ENCODE data around the gene MSMO1. TPM values are rescaled to one million over a fixed set of nuclear protein-coding genes. Genes with fewer than 3 reads are reported as not detected.
A peak's percentile ranks its signal among the peaks of the same experiment; 100 is the strongest.

The MSMO1 gene
- total and polyA plus RNA-seq, 2 experiments from 2014 or later: 65.8 to 305 TPM

GRCh38 chr4:165289423-165289785 lies 38.1 kb upstream of the MSMO1 start:
- Histone ChIP-seq H3K4me3 (no peak overlapping the region), H3K36me3 (no peaks in the 10 kb centered on the region), H3K27ac (no peak overlapping the region), H3K27me3 (no peaks in the 10 kb centered on the region), H3K9me3 (ENCODE audit: low read depth) (no peaks in the 10 kb centered on the region), H3K4me1 (ENCODE audit: low read depth) (peaks cover 4% of the 10 kb centered on the region)
- TF ChIP-seq CTCF (IDR thresholded peaks at IDR 0.05; ENCODE audit: low read depth, low read length): no peak
- no peak for DNase-seq (ENCODE audit: low read depth in 1 of 2, low spot score in 1 of 2)

- H3K4me3 ChIP-seq: no peak overlapping the region
- H3K9me3 ChIP-seq (ENCODE audit: low read depth): no peaks in the 10 kb centered on the region
- no peak for DNase-seq (ENCODE audit: low read depth in 1 of 2, low spot score in 1 of 2)
- no peak overlapping the region for H3K27ac ChIP-seq
- no peaks in the 10 kb centered on the region for H3K27me3 ChIP-seq
- TF ChIP-seq CTCF (IDR thresholded peaks at IDR 0.05; ENCODE audit: low read depth, low read length): no peak
- peaks cover 3% of the 10 kb centered on the region for H3K36me3 ChIP-seq
- peaks cover 13% of the 10 kb centered on the region for H3K4me1 ChIP-seq (ENCODE audit: low read depth)
These were observed 34.4 kb upstream of the MSMO1 start for GRCh38 chr4:165293061-165293460.

- H3K4me1 ChIP-seq (ENCODE audit: low read depth): peaks cover 13% of the 10 kb centered on the region
- no peak for TF ChIP-seq CTCF (IDR thresholded peaks at IDR 0.05; ENCODE audit: low read depth, low read length)
- H3K36me3 ChIP-seq: peaks cover 3% of the 10 kb centered on the region
- H3K27ac ChIP-seq: no peak overlapping the region
- H3K9me3 ChIP-seq (ENCODE audit: low read depth): no peaks in the 10 kb centered on the region
- no peaks in the 10 kb centered on the region for H3K27me3 ChIP-seq
- DNase-seq (ENCODE audit: low read depth in 1 of 2, low spot score in 1 of 2): peak in 1 of 2 donors; percentile 9
- no peak overlapping the region for H3K4me3 ChIP-seq
These were observed 33.4 kb upstream of the MSMO1 start for GRCh38 chr4:165293927-165294649.

GRCh38 chr4:165294907-165295306 lies 32.6 kb upstream of the MSMO1 start:
- H3K9me3 ChIP-seq (ENCODE audit: low read depth): no peaks in the 10 kb centered on the region
- H3K4me3 ChIP-seq: no peak overlapping the region
- no peak for DNase-seq (ENCODE audit: low read depth in 1 of 2, low spot score in 1 of 2)
- peaks cover 13% of the 10 kb centered on the region for H3K4me1 ChIP-seq (ENCODE audit: low read depth)
- no peaks in the 10 kb centered on the region for H3K27me3 ChIP-seq
- peak overlapping the region; percentile 50 for H3K27ac ChIP-seq
- peaks cover 3% of the 10 kb centered on the region for H3K36me3 ChIP-seq
- TF ChIP-seq CTCF (IDR thresholded peaks at IDR 0.05; ENCODE audit: low read depth, low read length): no peak

- no peak for DNase-seq (ENCODE audit: low read depth in 1 of 2, low spot score in 1 of 2)
- H3K27ac ChIP-seq: no peak overlapping the region
These were observed 29.8 kb upstream of the MSMO1 start for GRCh38 chr4:165297626-165298025.

More at GRCh38 chr4:165297626-165298025, 29.8 kb upstream of the MSMO1 start:
- TF ChIP-seq CTCF (IDR thresholded peaks at IDR 0.05; ENCODE audit: low read depth, low read length): no peak
- H3K36me3 ChIP-seq: peaks cover 3% of the 10 kb centered on the region
- H3K9me3 ChIP-seq (ENCODE audit: low read depth): no peaks in the 10 kb centered on the region
- no peak overlapping the region for H3K4me3 ChIP-seq
- H3K4me1 ChIP-seq (ENCODE audit: low read depth): peaks cover 13% of the 10 kb centered on the region
- no peaks in the 10 kb centered on the region for H3K27me3 ChIP-seq
